Muscle layer of colon (tissue), 2 donors: Measurements from ENCODE around the gene CCL24.
"Not testable (repeated sequence)": the region's sequence is repeated elsewhere in the genome, so short reads cannot be mapped to it uniquely, and the experiment has no call there.

ENCODE experiments used
- H3K27ac ChIP-seq: one replicate; pipeline ENCODE4 v1.7.0; 2013; ENCODE audit warnings: low read depth, mild to moderate bottlenecking, low read length, moderate library complexity
- H3K27me3 ChIP-seq, 2 donors: one replicate each; pipeline ENCODE4 v1.7.0; 2013; ENCODE audit warnings: low read length in 2 of 2, mild to moderate bottlenecking in 2 of 2; ENCODE audit not compliant: insufficient read depth in 2 of 2, control insufficient read depth in 1 of 2
- H3K36me3 ChIP-seq: one replicate; pipeline ENCODE4 v1.7.0; 2013; ENCODE audit warnings: mild to moderate bottlenecking, low read length; ENCODE audit not compliant: insufficient read depth
- H3K4me1 ChIP-seq: one replicate; pipeline ENCODE4 v1.7.0; 2013; ENCODE audit warnings: mild to moderate bottlenecking, low read length; ENCODE audit not compliant: insufficient read depth
- H3K4me3 ChIP-seq, 2 donors: one replicate each; pipeline ENCODE4 v1.7.0; 2013; ENCODE audit warnings: low read length in 2 of 2, low read depth in 1 of 2, mild to moderate bottlenecking in 1 of 2, moderate library complexity in 1 of 2
- H3K9ac ChIP-seq: one replicate; pipeline ENCODE4 v1.7.0; 2013; ENCODE audit warnings: low read length
- H3K9me3 ChIP-seq: one replicate; pipeline ENCODE4 v1.7.0; 2013; ENCODE audit warnings: mild to moderate bottlenecking, low read length
- donor health status: abdominal sarcoma.
- donor health status: Adenocarcinoma of cecum.

CCL24 gene

DNA sequence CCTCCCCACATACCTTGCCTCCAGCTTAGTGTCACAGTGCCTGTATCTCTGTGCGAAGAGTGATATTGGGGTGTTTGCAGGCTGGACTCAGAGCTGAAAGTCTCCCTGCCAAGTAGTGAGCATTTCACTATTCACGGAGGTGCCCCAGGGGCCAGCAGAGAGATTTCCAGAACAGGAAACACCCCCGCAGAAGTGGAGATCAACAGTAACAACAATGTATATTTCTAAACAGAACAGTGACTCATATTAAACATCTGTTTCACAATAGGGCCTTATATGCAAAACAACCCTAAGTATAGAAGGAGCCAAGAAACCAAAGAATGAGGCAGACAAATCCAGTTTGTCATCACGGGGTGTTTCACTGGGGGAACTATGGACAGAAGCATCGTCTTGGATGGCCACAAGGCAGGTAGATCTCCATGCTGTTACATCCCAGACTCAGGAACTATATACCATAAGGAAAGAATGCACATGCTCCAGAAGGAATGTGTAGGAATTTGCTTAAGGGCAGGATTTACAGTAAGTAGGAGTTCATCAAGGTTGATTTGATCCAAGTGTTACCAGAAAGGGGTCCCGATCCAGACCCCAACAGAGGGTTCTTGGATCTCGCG, 29.3 kb upstream of the CCL24 start:
- Histone ChIP-seq H3K36me3 (no peaks in the 10 kb centered on the region), H3K27me3 (no peaks in the 10 kb centered on the region), H3K4me3 (no peak overlapping the region), H3K9ac (no peak overlapping the region), H3K4me1 (peaks cover 7% of the 10 kb centered on the region), H3K9me3 (no peaks in the 10 kb centered on the region), H3K27ac (no peak overlapping the region)

DNA sequence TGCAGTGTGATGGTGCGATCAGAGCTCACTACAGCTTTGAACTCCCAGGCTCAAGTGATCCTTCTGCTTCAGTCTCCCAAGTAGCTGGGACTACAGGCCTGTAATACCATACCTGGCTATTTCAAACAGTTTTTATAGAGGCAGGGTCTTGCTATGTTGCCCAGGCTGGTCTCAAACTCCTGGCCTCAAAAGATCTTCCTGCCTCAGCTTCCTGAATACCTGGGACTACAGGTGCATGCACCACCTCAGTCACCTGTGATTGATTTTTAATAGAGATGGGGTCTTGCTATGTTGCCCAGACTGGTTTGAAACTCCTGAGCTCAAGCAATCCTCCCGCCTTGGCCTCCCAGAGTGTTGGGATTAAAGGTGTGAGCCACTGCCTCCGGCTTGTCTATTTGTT, 26.4 kb upstream of the CCL24 start:
- H3K27me3 ChIP-seq, result no peaks in the 10 kb centered on the region
- no peak overlapping the region for H3K9ac ChIP-seq
- H3K9me3 ChIP-seq, result no peaks in the 10 kb centered on the region
- peaks cover 7% of the 10 kb centered on the region for H3K4me1 ChIP-seq
- no peaks in the 10 kb centered on the region for H3K36me3 ChIP-seq
- no peak overlapping the region for H3K27ac ChIP-seq
- no peak overlapping the region for H3K4me3 ChIP-seq

- not testable (repeated sequence) for H3K4me1 ChIP-seq, H3K36me3 ChIP-seq, H3K9me3 ChIP-seq, H3K9ac ChIP-seq, H3K27me3 ChIP-seq, H3K27ac ChIP-seq, H3K4me3 ChIP-seq
Observed at GRCh38 chr7:75838281-75838930, 24.8 kb upstream of the CCL24 start.

DNA sequence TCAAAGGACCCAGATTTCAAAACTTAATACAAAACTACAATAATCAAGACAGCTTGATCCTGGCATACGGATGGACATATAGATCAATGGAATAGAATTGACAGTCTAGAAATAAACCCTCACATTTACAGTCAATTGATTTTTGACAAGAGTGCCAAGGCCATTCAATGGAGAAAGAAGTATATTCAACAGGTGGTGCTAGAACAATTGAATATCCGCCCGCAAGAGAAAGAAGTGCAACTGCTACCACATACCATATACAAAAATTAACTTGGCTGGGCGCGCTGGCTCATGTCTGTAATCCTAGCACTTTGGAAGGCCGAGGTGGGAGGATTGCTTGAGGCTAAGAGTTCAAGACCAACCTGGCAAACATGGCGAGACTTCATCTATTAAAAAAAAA, 23.2 kb upstream of the CCL24 start:
- Histone ChIP-seq H3K4me3 (no peak overlapping the region), H3K4me1 (no peaks in the 10 kb centered on the region), H3K9ac (no peak overlapping the region), H3K9me3 (no peaks in the 10 kb centered on the region), H3K27ac (no peak overlapping the region), H3K27me3 (no peaks in the 10 kb centered on the region), H3K36me3 (no peaks in the 10 kb centered on the region)

GRCh38 chr7:75835688-75836285, 22.2 kb upstream of the CCL24 start:
- Histone ChIP-seq H3K9me3 (no peaks in the 10 kb centered on the region), H3K4me1 (no peaks in the 10 kb centered on the region)

GRCh38 chr7:75833662-75834061, 20.1 kb upstream of the CCL24 start:
- H3K27ac ChIP-seq, H3K4me1 ChIP-seq, H3K27me3 ChIP-seq, H3K36me3 ChIP-seq, H3K4me3 ChIP-seq, H3K9me3 ChIP-seq, H3K9ac ChIP-seq: not testable (repeated sequence)

More at GRCh38 chr7:75835688-75836285, 22.2 kb upstream of the CCL24 start:
- Histone ChIP-seq H3K9ac (no peak overlapping the region), H3K27ac (no peak overlapping the region), H3K27me3 (no peaks in the 10 kb centered on the region), H3K36me3 (no peaks in the 10 kb centered on the region), H3K4me3 (no peak overlapping the region)

- Histone ChIP-seq H3K4me3 (no peak overlapping the region), H3K9me3 (no peaks in the 10 kb centered on the region), H3K27ac (no peak overlapping the region), H3K9ac (no peak overlapping the region), H3K36me3 (no peaks in the 10 kb centered on the region), H3K4me1 (no peaks in the 10 kb centered on the region), H3K27me3 (no peaks in the 10 kb centered on the region)
Observed at GRCh38 chr7:75830978-75831377, 17.4 kb upstream of the CCL24 start.

DNA sequence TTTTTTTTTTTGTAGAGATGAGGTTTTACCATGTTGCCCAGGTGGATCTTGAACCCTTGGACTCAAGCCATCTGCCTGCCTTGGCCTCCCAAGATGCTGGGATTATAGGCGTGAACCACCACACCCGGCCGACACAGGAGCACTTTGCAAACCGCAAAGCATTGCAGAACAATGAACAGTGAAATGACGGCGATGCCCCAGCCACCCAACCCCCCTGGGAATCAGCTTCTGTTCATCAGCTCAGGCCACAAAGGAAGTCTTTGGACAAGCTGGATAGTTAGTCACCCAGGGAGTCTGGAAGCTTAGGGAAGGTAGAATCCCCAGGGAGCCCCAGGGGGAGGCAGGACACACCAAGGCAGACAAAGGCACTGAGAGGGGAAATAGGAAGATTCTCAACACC, 16.1 kb upstream of the CCL24 start:
- not testable (repeated sequence) for H3K4me3 ChIP-seq, H3K36me3 ChIP-seq, H3K4me1 ChIP-seq, H3K27me3 ChIP-seq, H3K9ac ChIP-seq, H3K27ac ChIP-seq, H3K9me3 ChIP-seq

GRCh38 chr7:75823198-75823910, 9.7 kb upstream of the CCL24 start:
- Histone ChIP-seq H3K4me3 (no peak overlapping the region), H3K36me3 (no peaks in the 10 kb centered on the region), H3K27me3 (no peaks in the 10 kb centered on the region), H3K9ac (no peak overlapping the region), H3K9me3 (no peaks in the 10 kb centered on the region), H3K27ac (no peak overlapping the region), H3K4me1 (no peaks in the 10 kb centered on the region)

DNA sequence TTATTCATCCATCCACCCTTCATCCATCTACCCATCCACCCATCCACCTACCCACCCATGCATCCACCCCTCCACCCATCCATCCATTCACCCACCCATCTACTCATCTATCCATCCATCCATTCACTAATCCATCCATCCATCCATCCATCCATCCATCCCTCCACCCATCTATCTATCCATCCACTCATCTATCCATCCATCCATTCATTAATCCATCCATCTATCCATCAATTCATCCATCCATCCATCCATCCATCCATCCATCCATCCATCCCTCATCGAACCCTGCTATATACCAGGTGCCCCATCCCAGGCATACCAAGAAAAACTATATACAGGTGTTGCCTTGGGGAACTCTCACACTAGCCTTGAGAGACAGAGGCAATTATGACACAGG, 7.1 kb upstream of the CCL24 start:
- H3K4me3 ChIP-seq, result no peak overlapping the region
- no peaks in the 10 kb centered on the region for H3K36me3 ChIP-seq
- H3K27me3 ChIP-seq, result no peaks in the 10 kb centered on the region
- H3K9ac ChIP-seq, result no peak overlapping the region
- no peak overlapping the region for H3K27ac ChIP-seq
- H3K9me3 ChIP-seq, result no peaks in the 10 kb centered on the region
- no peaks in the 10 kb centered on the region for H3K4me1 ChIP-seq

GRCh38 chr7:75819711-75820110, 6.1 kb upstream of the CCL24 start:
- Histone ChIP-seq H3K4me3 (no peak overlapping the region), H3K27me3 (no peaks in the 10 kb centered on the region), H3K9ac (no peak overlapping the region), H3K9me3 (no peaks in the 10 kb centered on the region), H3K27ac (no peak overlapping the region), H3K36me3 (no peaks in the 10 kb centered on the region), H3K4me1 (no peaks in the 10 kb centered on the region)
